IMR-90 (cell line): ENCODE measurements around the gene EFEMP1. TPM values are rescaled to one million over a fixed set of nuclear protein-coding genes. Genes with fewer than 3 reads are reported as not detected.

ENCODE experiments used
- ATAC-seq: fragments of 200-7000 bp; cut with Tn5 transposase; 2 replicates; pipeline ENCODE4 v1.9.1; 2020; ENCODE audit warnings: low read depth, mild to moderate bottlenecking, moderate library complexity
- BruUV-seq: library from RNA; stranded (reverse); fragments of 400-500 nt; replicated peaks from 2 replicates; lab custom pipeline; 2021; lab: Mats Ljungman, UMichigan
- CTCF ChIA-PET: fragments of 300-600 bp; formaldehyde crosslinking; extraction: SDS; loops from one replicate; lab custom pipeline; 2021; ENCODE audit warnings: antibody characterized with exemption; lab: Yijun Ruan, JAX
- POLR2A ChIA-PET: fragments of 300-600 bp; sonication (Branson Sonifier 250); formaldehyde crosslinking; loops from one replicate; lab custom pipeline; 2022; ENCODE audit warnings: antibody characterized with exemption; ENCODE audit not compliant: unreplicated experiment; lab: Charles Lee
- DNase-seq: peaks from one replicate; pipeline ENCODE4 v3.0.0; 2013
- H2AFZ ChIP-seq: replicated peaks from 2 replicates; pipeline ENCODE3; 2013; ENCODE audit warnings: low read length, mild to moderate bottlenecking; ENCODE audit not compliant: poor library complexity
- H2AK5ac ChIP-seq: 2 replicates; pipeline ENCODE4 v1.6.1; 2013; ENCODE audit warnings: low read depth, low read length, inconsistent platforms
- H2AK9ac ChIP-seq: replicated peaks from 2 replicates; pipeline ENCODE3; 2013; ENCODE audit warnings: mild to moderate bottlenecking, low read depth, low read length, moderate library complexity; ENCODE audit not compliant: poor library complexity
- H2BK120ac ChIP-seq: 2 replicates; pipeline ENCODE4 v1.6.1; 2013; ENCODE audit warnings: low read depth, low read length, inconsistent platforms
- H2BK15ac ChIP-seq: 3 replicates; pipeline ENCODE4 v1.6.1; 2013; ENCODE audit warnings: low read depth, low read length, inconsistent platforms
- H2BK20ac ChIP-seq: 2 replicates; pipeline ENCODE4 v1.6.1; 2013; ENCODE audit warnings: low read depth, mild to moderate bottlenecking, inconsistent platforms, low read length, moderate library complexity
- H2BK5ac ChIP-seq: 2 replicates; pipeline ENCODE4 v1.6.1; 2013; ENCODE audit warnings: mild to moderate bottlenecking, low read depth, low read length, inconsistent platforms; ENCODE audit not compliant: poor library complexity, severe bottlenecking
- H3K14ac ChIP-seq: replicated peaks from 2 replicates; pipeline ENCODE4 v1.6.1; 2013; ENCODE audit warnings: low read depth, low read length, inconsistent platforms
- H3K18ac ChIP-seq: 2 replicates; pipeline ENCODE4 v1.6.1; 2013; ENCODE audit warnings: low read depth, low read length, control low read depth
- H3K23ac ChIP-seq: 2 replicates; pipeline ENCODE4 v1.6.1; 2013; ENCODE audit warnings: low read depth, low read length, inconsistent platforms
- H3K27ac ChIP-seq: 2 replicates; pipeline ENCODE4 v1.5.1; 2013; ENCODE audit warnings: mild to moderate bottlenecking, control low read depth, low read length; ENCODE audit not compliant: insufficient read depth
- H3K27me3 ChIP-seq: 2 replicates; pipeline ENCODE4 v1.6.1; 2013; ENCODE audit warnings: low read length; ENCODE audit not compliant: control insufficient read depth, insufficient read depth
- H3K36me3 ChIP-seq: 2 replicates; pipeline ENCODE4 v1.6.1; 2013; ENCODE audit warnings: low read length, mixed read lengths; ENCODE audit not compliant: control insufficient read depth, insufficient read depth
- H3K4ac ChIP-seq: 2 replicates; pipeline ENCODE4 v1.6.1; 2013; ENCODE audit warnings: low read depth, low read length, inconsistent platforms
- H3K4me1 ChIP-seq: 2 replicates; pipeline ENCODE4 v1.6.1; 2013; ENCODE audit warnings: low read length, mixed read lengths; ENCODE audit not compliant: control insufficient read depth, insufficient read depth
- H3K4me2 ChIP-seq: 2 replicates; pipeline ENCODE4 v1.6.1; 2013; ENCODE audit warnings: low read depth, mild to moderate bottlenecking, control low read depth, low read length, moderate library complexity
- H3K4me3 ChIP-seq: 2 replicates; pipeline ENCODE4 v1.5.1; 2013; ENCODE audit warnings: low read depth, mild to moderate bottlenecking, control low read depth, low read length, moderate library complexity; ENCODE audit not compliant: insufficient read depth
- H3K56ac ChIP-seq: 2 replicates; pipeline ENCODE4 v1.6.1; 2013; ENCODE audit warnings: low read length, inconsistent platforms; ENCODE audit not compliant: insufficient read depth; ENCODE audit errors: extremely low read depth
- H3K79me1 ChIP-seq, 2 experiments: 2 replicates each; pipeline ENCODE4 v1.6.1; 2013; ENCODE audit warnings: low read length in 2 of 2, inconsistent platforms in 1 of 2, low read depth in 1 of 2
- H3K9ac ChIP-seq: 2 replicates; pipeline ENCODE4 v1.6.1; 2013; ENCODE audit warnings: low read depth, low read length, control low read depth
- H3K9me1 ChIP-seq: 2 replicates; pipeline ENCODE4 v1.6.1; 2013; ENCODE audit warnings: low read length, inconsistent platforms; ENCODE audit not compliant: insufficient read depth
- H3K9me3 ChIP-seq: 2 replicates; pipeline ENCODE4 v1.6.1; 2013; ENCODE audit warnings: low read length; ENCODE audit not compliant: control insufficient read depth, insufficient read depth
- H4K20me1 ChIP-seq: 2 replicates; pipeline ENCODE4 v1.6.1; 2013; ENCODE audit warnings: low read length, inconsistent platforms; ENCODE audit not compliant: insufficient read depth
- H4K5ac ChIP-seq: 2 replicates; pipeline ENCODE4 v1.6.1; 2013; ENCODE audit warnings: mild to moderate bottlenecking, low read depth, low read length, control low read depth
- H4K8ac ChIP-seq, 2 experiments: 2 replicates each; pipeline ENCODE4 v1.6.1; 2013; ENCODE audit warnings: low read depth in 2 of 2, low read length in 2 of 2, control low read depth in 1 of 2, inconsistent platforms in 1 of 2
- H4K91ac ChIP-seq: 2 replicates; pipeline ENCODE4 v1.6.1; 2013; ENCODE audit warnings: low read depth, low read length, inconsistent platforms; ENCODE audit not compliant: insufficient read depth
- BHLHE40 ChIP-seq: fragments of 150-350 bp; IDR thresholded peaks from 2 replicates; pipeline ENCODE4 v1.6.1; 2016; ENCODE audit warnings: mild to moderate bottlenecking, low read depth, low read length
- CEBPB ChIP-seq: IDR thresholded peaks from 2 replicates; pipeline ENCODE4 v1.6.1; 2012; ENCODE audit warnings: low read depth, low read length, improper control_type of control experiment
- CHD1 ChIP-seq: IDR thresholded peaks from 2 replicates; pipeline ENCODE4 v1.6.1; 2012; ENCODE audit warnings: low read depth, low read length, improper control_type of control experiment
- CTCF ChIP-seq: conservative IDR thresholded peaks from 2 replicates; pipeline ENCODE4 v1.5.1; 2012; ENCODE audit warnings: mild to moderate bottlenecking, low read depth, low read length, improper control_type of control experiment
- ELK1 ChIP-seq: fragments of 150-350 bp; IDR thresholded peaks from 2 replicates; pipeline ENCODE4 v1.6.1; 2016; ENCODE audit warnings: low read depth, mild to moderate bottlenecking, low read length, moderate library complexity, borderline replicate concordance
- FOS ChIP-seq: fragments of 150-350 bp; IDR thresholded peaks from 2 replicates; pipeline ENCODE4 v1.6.1; 2016; ENCODE audit warnings: low read depth, low read length
- MAFK ChIP-seq: IDR thresholded peaks from 2 replicates; pipeline ENCODE4 v1.6.1; 2012; ENCODE audit warnings: low read depth, low read length, improper control_type of control experiment
- MAZ ChIP-seq: IDR thresholded peaks from 2 replicates; pipeline ENCODE4 v1.6.1; 2012; ENCODE audit warnings: low read depth, mild to moderate bottlenecking, low read length, improper control_type of control experiment, moderate library complexity, borderline replicate concordance
- MXI1 ChIP-seq: IDR thresholded peaks from 2 replicates; pipeline ENCODE4 v1.6.1; 2012; ENCODE audit warnings: low read depth, mild to moderate bottlenecking, low read length, moderate library complexity, borderline replicate concordance
- NFE2L2 ChIP-seq: fragments of 150-350 bp; IDR thresholded peaks from 2 replicates; pipeline ENCODE4 v1.6.1; 2016; ENCODE audit warnings: low read depth, mild to moderate bottlenecking, low read length
- POLR2A ChIP-seq: IDR thresholded peaks from 2 replicates; pipeline ENCODE4 v1.6.1; 2012; ENCODE audit warnings: mild to moderate bottlenecking, low read depth, low read length
- RAD21 ChIP-seq: IDR thresholded peaks from 2 replicates; pipeline ENCODE4 v1.6.1; 2012; ENCODE audit warnings: low read length, improper control_type of control experiment
- RCOR1 ChIP-seq: IDR thresholded peaks from 2 replicates; pipeline ENCODE4 v1.6.1; 2012; ENCODE audit warnings: mild to moderate bottlenecking, low read length, improper control_type of control experiment; ENCODE audit not compliant: insufficient replicate concordance
- RFX5 ChIP-seq: IDR thresholded peaks from 2 replicates; pipeline ENCODE4 v1.8.0; 2012; ENCODE audit warnings: low read depth, mild to moderate bottlenecking, low read length, moderate library complexity
- SMC3 ChIP-seq: fragments of 150-350 bp; IDR thresholded peaks from 2 replicates; pipeline ENCODE4 v1.6.1; 2016; ENCODE audit warnings: low read depth, mild to moderate bottlenecking, antibody characterized with exemption, low read length, moderate library complexity
- USF2 ChIP-seq: fragments of 150-350 bp; IDR thresholded peaks from 2 replicates; pipeline ENCODE4 v1.6.1; 2017; ENCODE audit warnings: mild to moderate bottlenecking, antibody characterized with exemption, low read length, low read depth
- WGBS, 2 experiments: methylation state at CpG; one replicate each; pipeline versions ENCODE4 v1.1.5 to v1.1.7; 2013; ENCODE audit warnings: missing lambda C conversion rate in 2 of 2; ENCODE audit not compliant: insufficient read length in 1 of 2; ENCODE audit errors: extremely low coverage in 2 of 2; 5-methylcytosine and 5-hydroxymethylcytosine counted together
- dilution Hi-C: fragments of 300-500 bp; cut with HindIII; formaldehyde crosslinking; loops from one replicate; pipeline ENCODE4 v1.14.3; 2018; ENCODE audit warnings: low sequenced_read_pairs; ENCODE audit not compliant: unreplicated experiment
- in situ Hi-C: fragments of 300-500 bp; cut with MboI; formaldehyde crosslinking; loops from 3 replicates; pipeline ENCODE4 v1.14.3; 2019; ENCODE audit warnings: low sequenced_read_pairs, inconsistent platforms, mixed read lengths
- intact Hi-C: fragments of 100-400 bp; cut with micrococcal nuclease; formaldehyde crosslinking; loops from 2 replicates; pipeline ENCODE4 v1.10.0; 2022
- polyA plus RNA-seq, 3 experiments: library from polyadenylated mRNA; depleted of rRNA; stranded (reverse); fragments of >200 nt; gene quantifications; 2 replicates each; pipeline ENCODE4 v1.2.3, GENCODE V29; 2012; ENCODE audit warnings: low replicate concordance in 1 of 3
- total RNA-seq: library from RNA; depleted of rRNA; stranded (reverse); fragments of >200 nt; gene quantifications from 2 replicates; pipeline ENCODE4 v1.2.3, GENCODE V29; 2012

The EFEMP1 gene
- total and polyA plus RNA-seq, 2 of the 4 experiments (the other 2 are of a cell fraction), result 214 to 219 TPM

- Histone ChIP-seq H3K27me3 (no peaks in the 10 kb centered on the region; the same call in 1 of the 2 replicates), H2AK5ac (no peak overlapping the region), H3K56ac (no peak overlapping the region), H3K4me1 (no peaks in the 10 kb centered on the region), H4K20me1 (no peaks in the 10 kb centered on the region), H2AK9ac (no peak overlapping the region), H3K18ac (no peak overlapping the region), H3K9ac (no peak overlapping the region), H3K36me3 (no peaks in the 10 kb centered on the region), H3K9me3 (no peaks in the 10 kb centered on the region), H3K4ac (no peak overlapping the region), H3K27ac (no peak overlapping the region), H4K8ac (no peak overlapping the region), H3K4me2 (no peak overlapping the region), H3K4me3 (no peak overlapping the region), H2BK5ac (no peak overlapping the region), H3K23ac (no peak overlapping the region), H4K5ac (no peak overlapping the region), H2BK15ac (no peak overlapping the region), H4K91ac (no peak overlapping the region), H3K9me1 (no peaks in the 10 kb centered on the region), H3K79me1 (no peaks in the 10 kb centered on the region), H2BK20ac (no peak overlapping the region), H2BK120ac (no peak overlapping the region), H2AFZ (no peak overlapping the region), H3K14ac (no peak overlapping the region)
- in situ Hi-C loops, result no loop called here
- POLR2A ChIA-PET, result no interaction called here
- TF ChIP-seq SMC3, result no peak
- TF ChIP-seq BHLHE40, result no peak
- no peak for TF ChIP-seq NFE2L2
- TF ChIP-seq RFX5, result no peak
- TF ChIP-seq RCOR1, result no peak
- no peak for TF ChIP-seq POLR2A
- no peak for TF ChIP-seq MXI1
- TF ChIP-seq CTCF, result no peak
- TF ChIP-seq USF2, result no peak
- TF ChIP-seq FOS, result no peak
- no peak for TF ChIP-seq ELK1
- no peak for TF ChIP-seq MAFK
- TF ChIP-seq RAD21, result no peak
- no peak for TF ChIP-seq CEBPB
- no peak for TF ChIP-seq CHD1
- no peak for TF ChIP-seq MAZ
- dilution Hi-C loops, result no loop called here
- DNase-seq (no peak), ATAC-seq (no peak)
- CTCF ChIA-PET, result no interaction called here
- WGBS, 2 experiments, result 57% methylated on average over 1 of the region's 2 CpGs; no CpG with 5 or more reads in 1 of the 2 experiments
- no TSS peak for BruUV-seq
- intact Hi-C loops, result no loop called here
Measured at GRCh38 chr2:55934337-55934736, 10.8 kb upstream of the EFEMP1 start.
